Ureter (tissue), 1 donor: Measurements from ENCODE around the gene RDH12. TPM values are rescaled to one million over a fixed set of nuclear protein-coding genes. Genes with fewer than 3 reads are reported as not detected.

Experiments used
- DNase-seq: peaks from one replicate; pipeline ENCODE4 v3.0.0-alpha.2; 2020; ENCODE audit warnings: low spot score
- total RNA-seq: library from RNA; stranded (reverse); gene quantifications from one replicate; pipeline ENCODE4 v1.2.4, GENCODE V29; 2023
- donor health status: DM: yes; HTN: yes; CAD: no.

RDH12 gene
- total RNA-seq, 1 donor from 2014 or later = 0.21 TPM

GRCh38 chr14:67748312-67748711 is 46.6 kb downstream of the RDH12 start:
- no peak for DNase-seq

- no peak for DNase-seq
Observed at GRCh38 chr14:67749341-67750084, 47.8 kb downstream of the RDH12 start.

GRCh38 chr14:67756496-67756895 is 54.8 kb downstream of the RDH12 start:
- no peak for DNase-seq

- DNase-seq = no peak
Observed at GRCh38 chr14:67757175-67757574, 55.5 kb downstream of the RDH12 start.

- DNase-seq = no peak
Observed at GRCh38 chr14:67759916-67760315, 58.2 kb downstream of the RDH12 start.

- no peak for DNase-seq
Observed at GRCh38 chr14:67762051-67762450, 60.4 kb downstream of the RDH12 start.

- DNase-seq = no peak
Observed at GRCh38 chr14:67763158-67763822, 61.6 kb downstream of the RDH12 start.

- DNase-seq = no peak
Observed at GRCh38 chr14:67764496-67764895, 62.8 kb downstream of the RDH12 start.

- DNase-seq = no peak
Observed at GRCh38 chr14:67765192-67765834, 63.6 kb downstream of the RDH12 start.

- DNase-seq = no peak
Observed at GRCh38 chr14:67766035-67766680, 64.5 kb downstream of the RDH12 start.

GRCh38 chr14:67768219-67768618 is 66.5 kb downstream of the RDH12 start:
- no peak for DNase-seq

- no peak for DNase-seq
Observed at GRCh38 chr14:67773844-67774377, 72.2 kb downstream of the RDH12 start.

GRCh38 chr14:67776653-67777322 is 75.1 kb downstream of the RDH12 start:
- no peak for DNase-seq

GRCh38 chr14:67778792-67779191 is 77.1 kb downstream of the RDH12 start:
- DNase-seq = no peak

- no peak for DNase-seq
Observed at GRCh38 chr14:67782090-67782489, 80.4 kb downstream of the RDH12 start.

Other genes with a start within 250 kb of the RDH12 start
- 24.7 TPM for gene TMEM229B, start 213.2 kb upstream of the RDH12 start, total RNA-seq
- gene PLEKHH1, start 168.6 kb upstream of the RDH12 start, total RNA-seq = 46.3 TPM
- gene PIGH, start 101.6 kb upstream of the RDH12 start, total RNA-seq = 29.8 TPM
- gene ARG2, start 82.0 kb upstream of the RDH12 start, total RNA-seq = 6.0 TPM
- 108 TPM for gene VTI1B, start 27.3 kb upstream of the RDH12 start, total RNA-seq
- 62.1 TPM for gene RDH11, start 6.1 kb upstream of the RDH12 start, total RNA-seq
- gene ZFYVE26, start 114.7 kb downstream of the RDH12 start, total RNA-seq = 33.7 TPM
- gene RAD51B, start 117.9 kb downstream of the RDH12 start, total RNA-seq = 36.6 TPM